Bronchial epithelial cell (primary cell): ENCODE measurements around the gene GXYLT1. TPM values are rescaled to one million over a fixed set of nuclear protein-coding genes. Genes with fewer than 3 reads are reported as not detected.
"Not testable (repeated sequence)": the region's sequence is repeated elsewhere in the genome, so short reads cannot be mapped to it uniquely, and the experiment has no call there.

ENCODE experiments used
- DNase-seq: peaks from one replicate; pipeline ENCODE4 v3.0.0-alpha.2; 2010; ENCODE audit warnings: low read depth
- FAIRE-seq: peaks from 2 replicates; lab custom pipeline; 2011; peaks lifted over from hg19 to GRCh38; lab: Jason Lieb, UNC
- H3K27me3 ChIP-seq: 2 replicates; pipeline ENCODE4 v1.5.1; 2011; ENCODE audit warnings: low read length; ENCODE audit not compliant: control insufficient read depth, insufficient read depth
- H3K36me3 ChIP-seq: 2 replicates; pipeline ENCODE4 v1.5.1; 2011; ENCODE audit warnings: low read length; ENCODE audit not compliant: control insufficient read depth, insufficient read depth
- H3K4me3 ChIP-seq: 2 replicates; pipeline ENCODE4 v1.5.1; 2011; ENCODE audit warnings: mild to moderate bottlenecking, low read depth, low read length, control low read depth
- total RNA-seq: library from RNA; depleted of rRNA; stranded (reverse); fragments of >200 nt; gene quantifications from 2 replicates; pipeline ENCODE4 v1.2.1, GENCODE V29; 2014
- TF ChIP-seq, protein P1 (sequence below): IDR thresholded peaks from 2 replicates; pipeline ENCODE4 v1.5.1; 2011; ENCODE audit warnings: mild to moderate bottlenecking, moderate library complexity, low read length, control low read depth, inconsistent platforms; ENCODE audit not compliant: insufficient read depth, severe bottlenecking

The GXYLT1 gene
- total RNA-seq, 1 donor from 2014 or later: 9.2 TPM

DNA sequence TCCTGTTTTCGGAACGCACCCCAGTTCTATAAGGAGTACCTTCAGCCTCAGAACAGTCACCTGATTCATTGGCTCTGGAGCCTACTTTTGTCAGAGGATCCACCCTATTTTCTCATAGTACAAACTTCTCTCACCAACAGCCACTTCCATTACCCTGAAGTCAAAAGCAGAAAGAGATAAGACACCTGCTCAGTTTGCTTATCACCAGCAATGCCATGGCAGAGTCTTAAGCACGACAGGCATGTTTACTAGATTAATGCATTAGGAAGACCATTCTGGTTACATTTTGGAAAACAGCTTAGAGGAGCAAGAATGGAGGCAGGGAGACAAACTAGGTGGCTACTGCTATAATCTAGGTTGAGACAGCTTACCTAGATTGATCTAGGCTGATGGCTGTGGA is 67.7 kb downstream of the GXYLT1 start:
- DNase-seq: no peak
- TF ChIP-seq, protein P1, sequence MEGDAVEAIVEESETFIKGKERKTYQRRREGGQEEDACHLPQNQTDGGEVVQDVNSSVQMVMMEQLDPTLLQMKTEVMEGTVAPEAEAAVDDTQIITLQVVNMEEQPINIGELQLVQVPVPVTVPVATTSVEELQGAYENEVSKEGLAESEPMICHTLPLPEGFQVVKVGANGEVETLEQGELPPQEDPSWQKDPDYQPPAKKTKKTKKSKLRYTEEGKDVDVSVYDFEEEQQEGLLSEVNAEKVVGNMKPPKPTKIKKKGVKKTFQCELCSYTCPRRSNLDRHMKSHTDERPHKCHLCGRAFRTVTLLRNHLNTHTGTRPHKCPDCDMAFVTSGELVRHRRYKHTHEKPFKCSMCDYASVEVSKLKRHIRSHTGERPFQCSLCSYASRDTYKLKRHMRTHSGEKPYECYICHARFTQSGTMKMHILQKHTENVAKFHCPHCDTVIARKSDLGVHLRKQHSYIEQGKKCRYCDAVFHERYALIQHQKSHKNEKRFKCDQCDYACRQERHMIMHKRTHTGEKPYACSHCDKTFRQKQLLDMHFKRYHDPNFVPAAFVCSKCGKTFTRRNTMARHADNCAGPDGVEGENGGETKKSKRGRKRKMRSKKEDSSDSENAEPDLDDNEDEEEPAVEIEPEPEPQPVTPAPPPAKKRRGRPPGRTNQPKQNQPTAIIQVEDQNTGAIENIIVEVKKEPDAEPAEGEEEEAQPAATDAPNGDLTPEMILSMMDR: no peak
- Histone ChIP-seq H3K4me3 (no peak overlapping the region), H3K27me3 (no peaks in the 10 kb centered on the region), H3K36me3 (no peaks in the 10 kb centered on the region)
- FAIRE-seq: no peak

DNA sequence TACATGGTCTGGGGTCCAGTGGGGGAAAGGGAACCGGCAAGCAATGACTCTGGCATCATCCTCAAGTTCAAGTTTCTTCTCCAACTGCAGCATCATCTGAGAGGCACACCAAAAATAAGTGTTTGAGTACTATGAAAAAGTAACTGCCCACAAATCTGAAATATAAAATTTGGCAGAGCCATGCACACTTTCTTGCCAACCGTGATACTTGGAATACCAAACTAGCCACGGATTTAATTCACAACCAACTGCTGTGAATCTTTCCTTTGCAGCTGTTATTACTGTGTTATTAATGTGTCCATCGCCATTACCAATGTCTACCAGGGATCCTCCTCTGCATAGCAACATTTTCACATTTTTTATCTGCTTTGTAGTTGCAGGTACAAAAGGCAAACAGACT is 74.6 kb downstream of the GXYLT1 start:
- TF ChIP-seq, protein P1: no peak
- Histone ChIP-seq H3K4me3 (no peak overlapping the region), H3K36me3 (no peaks in the 10 kb centered on the region), H3K27me3 (no peaks in the 10 kb centered on the region)
- DNase-seq (no peak), FAIRE-seq (no peak)

DNA sequence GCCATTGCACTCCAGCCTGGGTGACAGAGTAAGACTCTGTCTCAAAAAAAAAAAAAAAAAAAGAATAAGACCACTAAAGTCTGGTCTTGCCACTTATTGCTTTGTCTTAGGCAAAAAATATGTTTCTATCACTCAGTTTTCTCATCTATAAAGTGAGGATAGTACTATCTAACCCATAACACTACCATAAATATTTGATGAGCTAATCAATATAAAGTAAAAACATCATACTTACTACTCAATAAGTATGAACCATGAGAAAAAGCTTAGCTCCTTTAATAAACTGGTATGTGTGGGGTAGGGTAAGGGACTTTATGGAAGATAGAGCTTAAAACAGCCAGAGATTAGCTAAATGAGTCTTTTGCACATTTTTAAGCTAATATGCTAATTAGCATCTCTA is 85.5 kb downstream of the GXYLT1 start:
- H3K4me3 ChIP-seq: no peak overlapping the region
- no peaks in the 10 kb centered on the region for H3K27me3 ChIP-seq
- FAIRE-seq: no peak
- no peak for DNase-seq
- TF ChIP-seq, protein P1: no peak
- no peaks in the 10 kb centered on the region for H3K36me3 ChIP-seq

DNA sequence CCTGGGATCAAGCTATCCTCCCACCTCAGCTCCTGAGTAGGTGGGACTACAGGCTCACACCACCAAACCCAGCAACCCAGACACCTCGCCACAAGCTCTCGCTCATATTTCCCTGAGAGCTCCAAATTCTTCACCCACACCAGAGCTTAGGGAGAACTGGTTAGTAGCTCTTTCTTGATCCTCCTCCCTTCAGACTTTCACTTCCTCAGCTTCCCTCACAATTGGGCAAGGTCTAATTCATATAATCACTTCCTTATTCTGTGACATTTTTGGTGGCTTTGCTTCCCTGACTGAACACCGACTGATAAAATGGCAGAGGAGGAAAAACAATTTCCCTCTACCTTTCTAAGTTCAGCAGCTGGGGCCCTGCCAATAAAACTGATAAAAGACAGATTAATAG is 88.5 kb downstream of the GXYLT1 start:
- FAIRE-seq (no peak), DNase-seq (no peak)
- H3K4me3 ChIP-seq: no peak overlapping the region
- TF ChIP-seq, protein P1: no peak
- no peaks in the 10 kb centered on the region for H3K27me3 ChIP-seq
- no peaks in the 10 kb centered on the region for H3K36me3 ChIP-seq

DNA sequence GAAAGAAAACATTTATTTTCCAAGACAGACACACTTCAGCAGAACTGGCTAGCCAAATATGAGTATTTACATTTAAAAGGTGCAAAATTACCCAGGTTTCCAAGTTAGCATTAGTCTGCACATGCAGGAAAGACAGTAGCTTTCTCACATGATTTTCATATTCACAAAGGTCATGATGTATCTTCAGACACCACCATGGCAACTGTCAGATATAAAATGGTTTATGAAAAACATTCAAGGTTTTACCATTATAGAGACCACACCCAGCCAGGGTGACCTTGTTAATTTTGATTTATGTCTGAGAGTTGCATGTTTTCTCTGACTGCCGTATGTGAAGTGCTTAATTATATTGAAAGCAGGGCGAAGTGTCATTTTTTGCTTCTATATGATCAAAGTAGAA is 91.2 kb downstream of the GXYLT1 start:
- H3K27me3 ChIP-seq: no peaks in the 10 kb centered on the region
- no peak for DNase-seq
- no peak overlapping the region for H3K4me3 ChIP-seq
- TF ChIP-seq, protein P1: no peak
- H3K36me3 ChIP-seq: no peaks in the 10 kb centered on the region
- no peak for FAIRE-seq

DNA sequence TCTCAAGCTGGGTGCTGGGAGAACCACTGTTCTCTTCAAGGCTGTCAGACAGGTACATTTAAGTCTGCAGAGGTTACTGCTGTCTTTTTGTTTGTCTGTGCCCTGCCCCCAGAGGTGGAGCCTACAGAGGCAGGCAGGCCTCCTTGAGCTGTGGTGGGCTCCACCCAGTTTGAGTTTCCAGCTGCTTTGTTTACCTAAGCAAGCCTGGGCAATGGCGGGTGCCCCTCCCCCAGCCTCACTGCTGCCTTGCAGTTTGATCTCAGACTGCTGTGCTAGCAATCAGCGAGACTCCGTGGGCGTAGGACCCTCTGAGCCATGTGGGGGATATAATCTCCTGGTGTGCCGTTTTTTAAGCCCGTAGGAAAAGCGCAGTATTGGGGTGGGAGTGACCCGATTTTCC is 95.7 kb downstream of the GXYLT1 start:
- H3K4me3 ChIP-seq, FAIRE-seq, DNase-seq, H3K27me3 ChIP-seq, H3K36me3 ChIP-seq: not testable (repeated sequence)
